Hair follicular keratinocyte (primary cell): ENCODE measurements around the gene P2RY4. TPM values are rescaled to one million over a fixed set of nuclear protein-coding genes. Genes with fewer than 3 reads are reported as not detected.

Experiments used
- total RNA-seq: library from RNA; depleted of rRNA; stranded (reverse); fragments of >200 nt; gene quantifications from 2 replicates; pipeline ENCODE4 v1.2.3, GENCODE V29; 2015

Gene P2RY4
- not detected in 2 replicates for total RNA-seq

DNA sequence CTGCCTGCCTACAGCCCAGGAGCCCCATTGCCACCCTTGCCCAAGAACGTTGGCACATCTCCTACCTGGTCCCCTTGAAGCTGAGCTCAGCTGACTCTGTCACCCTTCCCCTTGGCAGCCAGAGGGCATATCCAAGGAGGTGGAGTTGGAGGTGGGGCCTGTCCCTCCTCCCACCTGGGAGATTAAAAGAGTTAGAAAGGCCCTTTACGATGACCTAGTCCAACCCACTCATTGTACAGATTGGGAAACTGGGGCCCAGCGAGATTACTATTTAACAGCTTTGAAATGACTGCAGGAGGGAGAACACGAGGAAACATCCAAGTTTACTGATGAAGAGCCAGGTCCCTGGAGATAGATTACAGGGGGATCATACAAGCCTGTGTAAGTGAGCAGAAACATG lies at the start of gene P2RY4:
TSS of gene P2RY4 (minus strand) at position 101 of the 400 bp plus-strand sequence. CDS start 580 bp downstream, outside the sequence.

DNA sequence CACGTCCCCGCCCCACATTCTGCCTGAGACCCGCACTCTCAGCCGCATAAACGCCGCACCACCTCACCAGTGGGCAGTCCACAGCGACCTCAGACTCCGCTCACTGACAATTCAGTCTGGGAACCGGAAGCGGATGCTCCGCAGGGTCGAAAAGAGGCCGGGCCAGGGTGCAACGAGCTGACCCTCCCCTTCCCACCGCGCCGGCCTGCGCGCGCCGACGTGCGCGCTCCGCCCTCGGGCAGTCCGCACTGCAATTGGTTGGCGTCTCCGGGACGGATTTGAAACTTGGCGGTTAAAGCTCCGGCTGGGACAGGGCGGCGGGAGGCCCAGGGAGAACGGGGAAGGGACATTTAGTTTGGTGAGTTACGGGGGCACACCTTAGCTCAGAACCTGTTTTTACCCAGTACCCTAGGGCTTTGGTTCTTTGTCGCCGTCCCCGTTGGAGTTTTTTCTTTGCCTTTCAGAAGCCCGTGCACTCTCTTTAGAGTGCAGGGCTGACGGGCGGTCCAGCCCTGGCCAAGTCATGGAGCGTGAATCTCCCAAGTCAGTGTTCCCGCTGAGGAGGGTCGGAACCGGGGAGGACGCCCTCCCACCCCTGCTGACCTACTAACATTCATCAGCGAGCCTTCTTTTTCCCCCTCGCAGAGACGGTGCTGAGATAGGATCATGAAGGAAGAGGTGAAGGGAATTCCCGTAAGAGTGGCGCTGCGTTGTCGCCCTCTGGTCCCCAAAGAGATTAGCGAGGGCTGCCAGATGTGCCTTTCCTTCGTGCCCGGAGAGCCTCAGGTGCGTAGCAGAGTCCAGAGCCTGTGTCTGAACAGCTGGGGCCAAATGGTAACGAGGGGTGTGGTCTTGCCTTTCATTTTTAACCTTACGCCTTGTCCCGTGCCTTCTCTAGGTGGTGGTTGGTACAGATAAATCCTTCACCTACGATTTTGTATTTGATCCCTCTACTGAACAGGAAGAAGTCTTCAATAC lies 30.1 kb upstream of the P2RY4 start, which contains the start of the genes KIF4A and PDZD11:
TSS of gene KIF4A (plus strand) at position 312 of the 978 bp plus-strand sequence. CDS start at position 667, 355 bp downstream.
TSS of gene PDZD11 (minus strand) at position 135 of the 978 bp plus-strand sequence. CDS start 586 bp downstream, outside the sequence.

DNA sequence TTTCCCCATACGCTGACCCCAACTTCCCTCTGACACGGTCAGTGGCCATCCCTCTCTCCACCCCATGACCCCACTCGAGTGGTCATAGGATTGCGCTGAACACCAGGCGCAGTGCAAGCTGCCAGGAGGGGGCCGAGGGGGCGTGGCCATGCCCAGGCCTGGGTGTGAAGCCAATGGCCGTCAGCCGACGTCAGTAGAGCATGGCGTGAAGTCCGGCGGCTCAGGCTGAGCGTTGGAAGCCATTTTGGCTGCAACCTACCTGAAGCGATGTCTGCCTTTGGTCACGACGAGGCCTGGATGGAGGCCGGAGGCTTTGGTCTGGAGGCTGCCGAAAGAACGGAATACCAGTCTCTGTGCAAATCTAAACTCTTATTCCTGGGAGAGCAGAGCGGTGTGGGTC lies 21.9 kb upstream of the P2RY4 start, which contains the start of gene RAB41:
TSS of gene RAB41 (plus strand) at position 222 of the 400 bp plus-strand sequence. CDS start at position 268, 46 bp downstream.

DNA sequence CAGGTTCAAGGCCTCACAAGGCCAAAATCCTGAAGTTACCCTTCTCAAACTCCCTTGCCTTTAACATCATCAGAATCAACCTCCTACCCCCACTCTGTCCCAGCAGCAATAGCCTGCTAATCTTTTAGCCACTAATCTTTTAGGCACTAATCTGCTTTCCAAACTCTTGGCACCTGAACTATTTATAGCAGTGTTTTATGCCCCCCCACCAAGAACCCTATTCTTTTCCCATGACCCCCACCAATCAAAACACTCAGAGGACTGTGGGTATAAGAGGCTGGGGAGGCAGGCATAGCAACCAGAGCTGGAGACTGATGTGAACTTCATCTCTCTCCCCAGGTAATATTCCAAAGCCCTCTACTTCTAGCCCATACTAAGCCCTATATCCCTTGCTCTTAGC lies 8.0 kb upstream of the P2RY4 start, which contains the start of gene ARR3:
TSS of gene ARR3 (plus strand) at position 301 of the 400 bp plus-strand sequence. CDS start 1,052 bp downstream, outside the sequence.

DNA sequence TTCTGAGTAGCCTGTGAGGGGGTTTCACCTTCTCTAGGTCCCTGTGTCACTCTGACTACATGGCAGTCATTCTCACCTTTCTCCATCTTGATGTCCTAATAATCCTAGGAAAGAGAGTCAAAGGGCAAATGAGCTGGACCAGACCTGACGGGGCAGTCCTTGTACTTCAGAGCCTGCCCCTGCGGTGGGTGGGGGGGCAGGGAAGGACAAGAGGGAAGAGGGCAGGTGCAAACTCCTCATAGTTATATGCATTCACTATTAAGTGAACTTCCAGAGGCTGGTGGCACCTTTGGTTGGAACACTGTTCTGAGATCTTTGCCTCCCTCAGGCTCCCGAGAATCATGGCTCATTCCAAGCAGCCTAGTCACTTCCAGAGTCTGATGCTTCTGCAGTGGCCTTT lies 25.6 kb downstream of the P2RY4 start, which contains the start of gene AWAT1:
TSS of gene AWAT1 (plus strand) at position 301 of the 400 bp plus-strand sequence. CDS start at position 342, 41 bp downstream.

Other genes with a start within 250 kb of the P2RY4 start
- not detected in 2 replicates for gene AWAT2, start 210.3 kb downstream of the P2RY4 start, total RNA-seq
- not detected in 2 replicates for gene OTUD6A, start 197.7 kb downstream of the P2RY4 start, total RNA-seq
- gene IGBP1, start 126.8 kb downstream of the P2RY4 start, total RNA-seq, result 44.5 and 56.5 TPM in 2 replicates
- not detected in 2 replicates for gene DGAT2L6, start 82.7 kb downstream of the P2RY4 start, total RNA-seq
- gene AWAT1, start 25.5 kb downstream of the P2RY4 start, total RNA-seq, result not detected in 2 replicates
- gene ARR3, start 8.1 kb upstream of the P2RY4 start, total RNA-seq, result not detected in 2 replicates
- gene RAB41, start 22.0 kb upstream of the P2RY4 start, total RNA-seq, result not detected in 2 replicates
- 59.8 and 76.5 TPM in 2 replicates for gene PDZD11, start 29.7 kb upstream of the P2RY4 start, total RNA-seq
- gene KIF4A, start 29.9 kb upstream of the P2RY4 start, total RNA-seq, result 5.2 and 12.3 TPM in 2 replicates
- 0.34 TPM in 1 of 2 replicates, not detected in the other for gene GDPD2, start 163.1 kb upstream of the P2RY4 start, total RNA-seq
- gene DLG3, start 184.6 kb upstream of the P2RY4 start, total RNA-seq, result 8.6 and 9.4 TPM in 2 replicates